Activated CD8-positive, alpha-beta memory T cell treated with anti-CD3 and anti-CD28 coated beads for 24 hours (primary cell): ENCODE results near the gene RAD9A.

Experiments
- DNase-seq: peaks from one replicate; pipeline ENCODE4 v3.0.0-alpha.2; 2020

RAD9A gene

DNA sequence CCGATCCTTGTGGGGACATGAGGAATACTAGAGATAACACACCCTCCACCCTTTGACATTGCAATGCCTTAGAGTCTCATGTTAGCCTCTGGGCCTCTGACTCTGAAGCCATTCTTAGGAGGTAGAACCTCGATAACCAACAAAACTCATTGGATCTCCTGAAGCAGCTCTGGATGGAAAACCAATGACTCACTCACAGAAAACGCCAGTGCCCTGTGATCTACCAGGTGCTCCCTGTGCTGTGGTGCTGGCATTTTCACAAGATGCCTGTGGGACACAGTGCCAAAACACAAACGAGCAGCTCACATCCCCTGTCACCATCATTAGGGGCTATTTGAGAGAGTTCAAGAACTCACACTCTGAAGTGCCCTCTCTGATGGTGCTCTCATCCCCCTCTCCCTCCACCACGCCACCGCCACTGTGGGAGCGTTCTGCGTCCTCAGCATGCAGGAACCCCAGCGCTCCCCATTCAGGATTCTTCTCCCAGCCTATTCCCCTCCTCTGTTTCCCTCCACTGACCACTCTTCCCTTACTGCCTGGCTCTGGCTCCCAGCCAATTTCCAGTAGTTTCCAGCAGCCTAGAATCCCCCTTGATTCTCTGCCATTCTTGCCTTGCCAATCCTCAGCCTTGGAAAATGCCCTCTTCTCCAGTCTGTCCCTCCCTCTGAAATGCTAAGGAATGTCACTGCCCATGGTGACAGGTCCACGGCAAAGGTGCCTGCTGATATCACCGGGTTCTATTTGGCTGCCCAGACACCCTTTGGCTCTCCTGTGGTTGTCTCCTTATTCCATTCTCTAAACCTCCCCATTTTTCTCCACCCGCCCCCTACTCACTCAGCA, 33.7 kb upstream of the RAD9A start:
- DNase-seq, result no peak

DNA sequence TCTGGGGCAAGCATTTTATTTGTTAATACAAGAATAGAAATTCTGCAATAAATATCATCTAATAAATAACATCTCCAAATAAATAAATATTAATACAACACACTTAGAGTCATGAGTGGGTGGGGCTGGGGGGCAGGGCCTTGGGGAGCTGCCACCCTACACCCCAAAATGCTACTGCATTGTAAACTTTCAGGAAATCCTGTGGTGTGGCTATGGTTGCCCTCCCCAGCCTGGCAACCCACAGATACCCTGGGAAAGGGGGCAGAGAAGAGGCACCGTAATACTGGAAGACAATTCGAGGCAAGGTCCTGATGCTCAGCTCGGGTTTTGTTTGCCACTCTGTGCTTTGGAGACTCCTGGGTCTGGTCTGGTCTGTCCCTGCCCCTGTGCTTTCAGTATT, 27.6 kb upstream of the RAD9A start:
- DNase-seq, result no peak

DNA sequence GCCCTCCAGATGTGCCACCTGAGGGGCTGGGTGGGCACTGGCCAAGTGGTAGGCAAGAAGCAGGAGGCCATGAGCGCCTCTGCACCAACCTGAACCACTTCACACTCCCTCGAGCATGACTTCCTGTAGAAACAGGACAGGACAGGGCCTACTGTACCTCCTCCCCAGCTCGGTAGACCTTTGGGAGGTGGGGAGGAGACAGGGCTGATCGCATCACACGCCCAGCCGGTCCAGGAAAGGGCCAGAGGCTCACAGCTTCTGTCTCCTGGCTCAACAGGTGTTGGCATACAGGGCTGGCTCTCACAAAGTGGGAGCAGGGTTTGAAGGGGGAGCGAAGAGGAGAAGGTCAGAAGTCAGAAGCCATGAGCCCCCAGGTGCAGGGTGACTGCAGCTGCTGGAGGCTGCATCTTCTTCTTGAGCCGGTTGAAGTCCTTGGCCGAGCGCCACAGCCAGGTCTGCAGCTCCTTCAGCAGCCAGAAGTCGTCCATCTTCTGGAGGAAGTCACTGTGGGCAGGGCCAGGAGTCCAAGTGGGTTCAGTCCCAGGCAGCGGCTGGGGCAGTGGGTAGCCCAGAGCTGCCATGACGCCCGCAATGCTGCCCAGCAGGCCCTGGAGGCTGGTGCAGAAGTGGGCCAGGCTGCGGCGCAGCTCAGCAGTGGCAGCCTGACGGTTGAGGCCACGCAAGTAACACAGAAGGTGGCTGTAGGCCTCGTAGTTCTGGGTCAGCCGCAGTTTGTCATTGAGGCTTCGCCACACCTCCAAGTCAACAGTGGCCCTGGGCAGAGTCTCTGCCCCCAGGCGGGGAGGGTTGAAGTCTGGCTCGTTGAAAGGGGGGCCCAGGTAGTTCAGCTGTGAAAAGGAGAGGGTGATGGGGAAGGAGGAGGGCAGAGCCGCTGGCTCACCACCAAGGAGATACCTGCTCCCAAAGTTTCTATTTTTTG, 26.7 kb upstream of the RAD9A start:
- peak; percentile 51 for DNase-seq

DNA sequence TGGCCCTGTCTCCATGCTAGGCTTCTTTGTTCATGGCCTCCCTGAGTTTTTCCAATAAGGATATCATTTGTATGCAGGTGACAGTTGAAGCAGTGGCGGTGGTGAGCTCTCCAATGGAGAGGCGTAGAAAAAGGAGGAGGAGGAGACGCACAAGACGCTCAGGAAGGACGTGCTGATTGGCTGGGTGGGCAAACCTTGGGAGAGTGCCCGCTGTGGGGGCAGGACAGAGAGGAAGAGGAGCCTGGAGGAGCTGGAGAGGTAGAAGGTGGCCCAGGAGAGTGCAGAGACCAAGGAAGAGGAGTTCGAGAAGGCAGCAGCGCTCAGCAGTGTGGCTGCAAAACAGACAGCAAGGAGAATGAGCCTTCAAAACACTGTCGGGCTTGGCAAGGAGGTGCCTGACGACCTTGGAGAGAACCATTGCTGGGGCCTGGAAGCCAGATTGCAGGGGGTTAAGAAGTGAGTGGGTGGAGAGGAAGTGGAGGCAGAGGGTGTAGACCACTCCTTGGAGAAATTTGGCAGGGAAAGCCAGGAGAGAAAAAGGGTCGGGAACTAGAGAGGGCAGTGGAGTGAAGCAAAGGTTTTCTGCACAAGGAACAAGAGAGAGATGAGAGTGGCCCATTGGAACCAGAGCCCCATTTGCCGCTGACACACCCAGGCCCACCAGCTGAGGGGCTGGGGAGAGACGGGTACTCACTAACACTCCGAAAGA, 25.9 kb upstream of the RAD9A start:
- no peak for DNase-seq

DNA sequence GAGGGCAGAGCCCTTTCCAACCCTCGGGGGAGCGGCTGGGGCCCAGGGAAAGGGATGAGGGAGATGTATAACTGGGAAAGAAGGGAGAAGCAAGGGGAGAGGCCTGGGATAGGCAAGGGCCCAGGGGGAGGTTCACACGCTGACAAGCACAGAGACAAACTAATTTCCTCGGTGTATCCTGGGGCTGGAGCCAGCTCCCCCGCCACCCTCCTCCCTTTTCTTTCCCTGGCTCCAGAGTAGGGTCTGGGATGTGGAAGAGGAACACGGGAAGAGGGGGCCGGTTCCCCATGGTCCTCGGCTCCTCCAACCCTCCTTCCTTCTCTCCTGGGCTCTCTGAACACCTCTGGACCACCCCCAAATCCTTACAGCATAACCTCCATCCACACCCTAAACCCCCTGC, 25.2 kb upstream of the RAD9A start:
- no peak for DNase-seq

DNA sequence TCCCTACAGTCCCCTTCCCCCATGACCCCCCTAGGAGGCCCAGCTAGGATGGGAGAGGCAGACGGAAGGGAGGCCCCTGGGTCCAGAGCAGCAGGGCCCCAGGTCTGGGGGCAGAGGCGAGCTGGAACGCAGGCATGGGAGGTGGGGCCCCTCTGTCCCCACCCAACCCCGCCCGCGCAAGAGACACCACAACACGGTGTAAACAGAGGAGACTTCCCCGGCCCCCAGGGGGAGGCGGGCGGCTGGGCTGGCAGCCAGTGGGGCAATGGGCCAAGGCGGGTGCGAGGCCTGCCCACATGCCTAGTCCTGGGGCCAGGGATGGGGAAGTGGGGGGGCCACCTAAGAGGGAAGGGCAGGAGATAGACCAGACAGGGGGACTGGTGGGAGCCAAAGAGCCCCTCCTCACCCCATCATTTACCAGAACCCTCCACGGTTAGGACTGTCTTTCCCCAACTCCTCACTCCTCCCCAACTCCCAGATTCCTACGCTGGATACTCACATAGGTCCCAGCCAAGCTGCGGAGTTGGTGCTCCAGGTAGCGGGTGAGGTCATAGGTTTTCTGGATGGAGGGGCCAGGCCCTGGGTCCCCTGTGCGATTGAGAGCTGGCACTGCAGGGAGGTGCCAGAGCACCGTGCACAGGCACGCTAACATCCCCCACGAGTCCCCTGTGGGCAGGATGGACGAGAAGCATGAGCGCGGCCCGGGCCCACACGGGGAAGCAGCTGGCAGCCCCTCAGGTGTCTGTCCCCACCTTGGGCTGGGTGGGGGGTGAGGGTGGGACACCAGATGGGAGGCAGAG, 24.6 kb upstream of the RAD9A start:
- no peak for DNase-seq

DNA sequence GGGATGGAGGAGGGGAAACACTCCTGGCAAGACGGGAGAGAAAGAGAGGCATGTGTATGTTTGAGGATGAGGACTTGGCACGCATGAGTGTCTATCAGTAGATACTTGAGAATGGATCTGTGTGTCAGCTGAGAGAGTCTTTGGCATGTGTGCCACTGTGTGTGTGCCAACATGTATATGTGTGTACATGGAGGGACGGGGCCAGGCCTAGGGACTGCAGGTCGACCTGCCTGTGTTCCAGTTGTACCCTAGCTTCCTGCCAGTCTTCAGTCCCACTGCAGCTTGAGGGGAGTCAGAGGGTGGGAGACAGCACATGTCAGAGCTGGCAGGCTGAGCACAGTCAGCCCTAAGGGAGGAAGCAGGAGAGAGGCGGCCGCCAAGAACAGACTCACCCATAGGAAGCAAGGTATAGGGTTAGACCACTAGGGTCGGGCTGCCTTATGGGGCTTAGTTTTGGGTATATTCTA, 24.0 kb upstream of the RAD9A start:
- no peak for DNase-seq

DNA sequence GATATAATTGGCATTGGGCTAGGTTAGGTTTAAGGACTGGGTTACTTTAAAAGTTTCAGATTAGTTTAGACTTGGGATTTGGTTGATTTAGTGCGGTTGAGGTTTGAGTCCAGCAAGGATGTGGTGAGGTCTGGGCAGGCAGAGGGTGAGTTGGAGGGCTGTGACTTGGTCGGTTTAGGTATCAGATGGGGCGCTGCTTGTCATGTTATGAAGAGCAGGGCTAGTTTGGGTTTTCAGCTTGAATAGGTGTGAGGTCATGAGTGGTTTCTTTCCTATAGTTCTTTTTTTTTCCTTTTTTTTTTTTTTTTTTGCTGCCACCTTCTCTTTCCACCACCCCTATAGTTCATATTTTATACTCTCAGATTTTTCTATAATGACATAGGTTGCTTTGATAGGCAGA, 23.2 kb upstream of the RAD9A start:
- no peak for DNase-seq

DNA sequence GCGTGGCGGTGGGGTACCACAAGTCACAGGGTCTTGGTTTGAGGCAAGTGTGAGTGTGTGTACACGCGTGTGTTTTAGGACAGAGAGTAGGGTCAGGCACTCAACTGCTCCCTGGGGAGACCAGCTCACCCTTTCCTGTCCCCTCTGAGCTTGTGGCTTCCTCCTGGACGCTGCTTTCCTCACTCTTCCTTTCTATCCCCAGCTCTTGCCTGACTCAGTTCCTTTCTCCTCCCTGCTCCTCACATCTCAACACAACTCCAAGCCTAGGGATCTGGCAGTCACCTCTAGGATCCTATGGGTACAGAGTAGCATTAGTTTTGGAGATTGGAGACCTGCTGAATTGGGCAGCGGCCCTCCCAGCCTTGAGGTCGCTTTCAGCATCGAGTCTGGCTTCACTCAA, 22.5 kb upstream of the RAD9A start:
- DNase-seq, result no peak

DNA sequence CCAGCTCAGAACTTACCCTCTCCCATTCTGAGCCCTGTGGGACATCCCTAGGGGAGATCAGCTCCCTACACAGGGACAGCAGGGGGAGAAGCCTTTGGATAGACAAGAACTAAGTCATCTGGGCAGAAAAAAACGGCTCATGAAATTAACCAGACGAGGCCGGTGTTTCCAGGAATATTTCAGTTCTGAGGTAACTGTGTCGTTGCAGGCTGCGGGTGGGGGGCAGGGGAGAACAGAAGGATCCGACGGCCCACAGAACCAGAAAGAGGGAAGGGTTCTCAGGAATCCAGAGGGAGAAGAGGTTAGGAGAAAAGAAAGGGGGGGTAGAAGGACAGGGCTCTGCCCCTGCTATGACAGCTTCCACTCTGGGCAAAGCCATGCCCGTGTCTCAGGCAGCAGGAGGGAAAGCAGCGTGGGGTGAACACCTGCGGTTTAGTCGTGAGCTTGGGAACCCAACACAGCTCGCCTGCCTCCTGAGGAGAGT, 21.9 kb upstream of the RAD9A start:
- DNase-seq, result no peak

DNA sequence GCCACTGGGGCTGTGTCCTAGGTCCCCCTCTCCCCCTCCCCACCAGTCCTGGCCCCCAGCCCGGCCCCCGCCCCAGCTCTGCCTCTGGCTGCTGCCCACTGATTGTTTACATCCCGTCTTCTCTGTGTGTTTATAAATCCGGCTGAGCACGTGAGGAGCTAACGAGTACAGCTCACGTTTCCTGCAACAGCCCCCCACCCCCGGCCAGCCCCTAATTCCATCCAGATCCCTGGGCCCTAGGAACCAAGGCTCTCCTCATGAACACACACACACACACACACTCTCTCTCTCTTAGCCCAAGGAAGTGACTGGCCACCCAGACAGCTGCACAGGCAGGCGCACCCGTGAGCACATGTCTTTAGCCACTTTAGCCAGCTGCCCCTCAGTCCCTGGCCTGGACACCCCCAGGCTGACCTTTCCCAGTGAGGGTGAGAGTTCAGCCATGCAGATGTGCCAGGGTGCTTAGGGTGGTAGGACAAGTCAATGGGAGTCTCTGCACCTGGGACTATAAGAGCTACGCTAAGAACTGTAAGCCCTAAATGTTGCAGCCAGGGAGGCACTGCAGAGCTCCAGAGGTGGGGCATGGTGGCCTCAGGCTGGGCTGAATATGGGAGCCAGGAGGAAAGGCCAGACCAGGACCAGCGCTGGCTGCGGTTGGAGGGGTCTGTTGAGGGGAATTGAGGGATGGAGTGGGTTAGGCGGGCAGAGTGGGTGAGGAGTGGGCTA, 21.3 kb upstream of the RAD9A start:
- DNase-seq, result no peak

DNA sequence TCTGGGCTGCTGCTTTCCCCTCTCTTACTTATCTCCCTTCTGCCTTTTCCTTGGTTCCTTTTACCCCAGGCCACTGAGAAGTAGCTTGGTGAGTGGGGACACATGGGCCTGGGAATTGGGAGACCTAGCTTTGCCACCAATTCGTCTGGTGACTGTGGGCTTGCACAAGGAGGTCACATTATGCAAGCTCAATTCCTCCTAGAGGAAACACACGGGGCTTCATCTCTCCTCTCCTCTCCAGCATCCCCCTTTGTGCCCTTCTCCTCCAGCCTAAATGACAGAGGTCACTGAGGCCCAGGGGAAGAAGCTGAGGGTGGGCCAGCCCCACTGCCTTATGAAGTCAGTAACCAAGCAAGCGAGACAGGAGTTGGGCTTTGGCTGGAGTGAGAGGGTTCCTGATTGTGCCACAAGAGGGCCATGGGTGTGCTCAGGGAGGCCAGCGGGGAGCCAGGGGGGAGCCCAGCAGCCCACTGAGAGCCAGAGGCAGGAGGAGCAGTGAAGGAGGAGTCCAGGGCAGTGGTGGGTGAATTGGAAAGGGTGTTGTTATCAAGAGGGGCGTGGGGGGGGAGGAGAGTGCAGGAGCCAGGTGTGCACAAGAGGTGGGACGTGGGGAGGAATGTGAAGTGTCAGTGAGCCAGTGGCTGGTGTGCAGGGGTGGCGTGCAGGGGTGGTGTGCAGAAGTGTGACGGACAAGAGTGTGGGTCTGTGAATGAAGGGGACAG, 20.4 kb upstream of the RAD9A start:
- DNase-seq, result no peak

DNA sequence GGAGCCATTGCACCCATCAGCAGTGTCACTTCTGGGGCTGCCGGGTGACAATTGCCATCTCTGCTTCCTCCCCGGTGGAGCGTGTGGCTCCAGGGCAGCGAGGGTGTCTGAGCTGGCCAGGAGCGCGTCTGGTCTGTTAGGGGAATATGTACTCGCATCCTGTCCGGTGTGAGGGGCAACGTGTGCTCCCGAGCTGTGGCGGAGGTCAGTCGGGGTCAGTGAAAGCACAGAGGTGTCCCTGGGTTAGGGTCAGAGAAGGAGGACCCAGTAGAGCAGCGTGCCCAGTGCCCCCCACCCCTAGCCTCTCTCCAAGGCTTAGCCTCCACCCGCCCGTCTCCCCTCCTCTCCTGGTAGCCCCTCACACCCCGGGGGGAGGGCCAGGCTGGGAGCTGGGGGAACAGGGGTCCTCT, 19.9 kb upstream of the RAD9A start:
- DNase-seq, result no peak

DNA sequence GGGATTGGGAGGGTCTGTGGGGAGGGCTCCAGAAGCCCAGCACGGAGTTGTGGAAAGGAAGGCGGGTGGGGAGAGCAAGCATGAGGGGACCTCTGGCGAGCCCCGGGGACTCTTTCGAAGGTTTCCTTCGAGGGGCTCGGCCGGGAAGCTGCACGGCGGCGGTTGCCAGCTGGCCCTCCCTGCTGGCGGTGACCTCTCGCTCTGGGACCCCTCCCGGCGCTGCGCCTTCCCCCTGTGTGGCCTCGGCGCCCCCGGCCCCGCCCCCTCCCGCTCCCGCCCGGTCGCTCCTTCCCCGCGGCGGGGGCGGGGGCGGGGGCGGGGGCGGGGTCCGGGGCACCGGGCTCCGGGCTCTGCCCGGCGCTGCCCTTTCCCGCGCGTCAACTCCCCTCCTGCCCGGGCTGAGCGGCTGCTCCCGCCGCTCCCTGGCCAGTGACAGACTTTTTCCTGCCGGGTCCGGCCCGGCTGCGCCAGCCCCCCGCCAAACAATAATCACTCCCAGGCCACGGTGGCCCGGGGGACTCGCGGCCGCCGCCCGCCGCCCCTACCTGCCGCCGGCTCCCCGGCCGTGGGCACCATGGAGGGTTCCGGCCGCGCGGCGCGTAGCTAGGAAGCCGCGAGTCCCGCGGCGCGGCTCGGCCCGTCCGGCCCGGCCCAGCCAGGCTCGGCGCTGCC, 19.3 kb upstream of the RAD9A start:
- no peak for DNase-seq

DNA sequence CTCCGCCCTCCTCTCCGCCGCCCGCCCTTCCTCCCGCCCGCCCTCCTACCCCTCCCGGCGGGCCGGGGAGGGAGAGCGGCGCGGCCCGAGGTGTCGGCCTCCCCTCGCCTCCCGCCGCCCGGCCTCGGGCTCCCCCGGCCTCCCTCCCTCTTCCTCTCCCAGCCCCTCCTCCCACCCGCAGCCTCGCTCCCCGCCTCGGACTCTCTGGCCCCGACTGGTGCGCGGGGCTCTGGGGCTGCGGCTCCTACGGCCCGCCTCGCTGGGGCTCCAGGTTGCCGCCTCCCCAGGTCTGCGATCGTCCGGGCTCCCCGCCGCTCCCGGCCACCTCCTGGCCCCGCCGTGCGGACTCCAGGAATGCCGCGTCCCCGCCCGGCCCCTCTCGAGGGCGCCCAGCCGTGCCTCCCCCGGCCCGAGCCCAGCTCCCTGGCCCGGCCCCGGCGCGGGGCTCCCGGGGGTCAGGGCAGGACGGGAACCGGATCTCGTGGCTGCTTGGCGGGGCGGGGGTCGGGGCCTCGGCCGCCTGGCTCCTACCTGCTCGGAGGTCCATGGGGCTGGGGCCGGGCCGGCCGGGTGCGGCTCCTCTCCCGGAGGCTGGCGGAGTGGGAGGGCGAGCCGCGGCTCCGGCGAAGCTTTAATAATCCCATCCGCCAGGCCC, 18.7 kb upstream of the RAD9A start, which contains the start of gene CLCF1:
Gene CLCF1 (minus strand): TSS at position 606 of the 655 bp plus-strand sequence. CDS start 59 bp downstream, at position 547.
- DNase-seq, result no peak

DNA sequence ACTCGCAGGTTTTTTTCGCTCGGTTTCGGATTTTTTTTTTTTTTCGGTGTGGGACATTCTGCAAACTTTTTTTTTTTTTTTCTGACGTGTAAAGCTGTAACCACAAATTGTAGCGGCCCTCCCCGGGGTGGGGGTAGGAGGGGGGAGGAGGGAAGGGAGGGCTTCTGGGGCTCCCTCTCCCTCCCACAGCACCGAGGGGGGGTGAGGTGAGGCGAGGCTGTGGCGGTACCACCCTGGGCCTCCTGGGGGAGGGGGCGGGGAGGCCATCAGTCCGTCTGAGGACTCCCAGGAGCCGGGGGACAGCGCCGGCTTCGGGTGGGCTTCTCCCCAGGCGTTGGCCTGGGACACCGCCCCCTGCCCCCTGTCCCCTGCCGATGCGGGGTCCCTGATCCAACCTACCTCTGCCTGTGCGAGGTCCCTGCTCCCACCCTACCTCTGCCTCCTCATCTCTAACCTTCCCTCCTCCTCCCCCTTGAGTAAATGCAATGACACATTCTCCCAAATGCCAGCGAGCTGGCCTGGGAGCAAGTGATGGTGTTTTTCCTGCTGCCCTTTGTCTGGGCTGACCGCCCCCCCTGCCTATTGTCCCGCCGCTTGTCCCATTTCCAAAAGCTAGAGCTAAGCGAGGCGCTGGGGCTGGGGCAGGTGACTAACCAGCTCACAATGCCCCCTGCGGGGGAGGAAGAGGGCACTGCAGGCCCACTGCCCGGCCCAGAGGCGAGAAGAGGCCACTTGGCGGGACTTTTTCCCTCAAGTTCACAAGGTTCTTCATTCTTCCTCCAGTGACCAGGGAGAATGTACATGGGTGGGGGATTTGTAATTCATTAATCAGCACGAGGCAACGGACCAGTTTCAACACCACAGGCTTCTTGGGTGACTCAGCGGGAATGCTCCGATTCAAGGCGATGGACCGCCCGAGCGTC, 17.9 kb upstream of the RAD9A start:
- DNase-seq, result peak; percentile 76

DNA sequence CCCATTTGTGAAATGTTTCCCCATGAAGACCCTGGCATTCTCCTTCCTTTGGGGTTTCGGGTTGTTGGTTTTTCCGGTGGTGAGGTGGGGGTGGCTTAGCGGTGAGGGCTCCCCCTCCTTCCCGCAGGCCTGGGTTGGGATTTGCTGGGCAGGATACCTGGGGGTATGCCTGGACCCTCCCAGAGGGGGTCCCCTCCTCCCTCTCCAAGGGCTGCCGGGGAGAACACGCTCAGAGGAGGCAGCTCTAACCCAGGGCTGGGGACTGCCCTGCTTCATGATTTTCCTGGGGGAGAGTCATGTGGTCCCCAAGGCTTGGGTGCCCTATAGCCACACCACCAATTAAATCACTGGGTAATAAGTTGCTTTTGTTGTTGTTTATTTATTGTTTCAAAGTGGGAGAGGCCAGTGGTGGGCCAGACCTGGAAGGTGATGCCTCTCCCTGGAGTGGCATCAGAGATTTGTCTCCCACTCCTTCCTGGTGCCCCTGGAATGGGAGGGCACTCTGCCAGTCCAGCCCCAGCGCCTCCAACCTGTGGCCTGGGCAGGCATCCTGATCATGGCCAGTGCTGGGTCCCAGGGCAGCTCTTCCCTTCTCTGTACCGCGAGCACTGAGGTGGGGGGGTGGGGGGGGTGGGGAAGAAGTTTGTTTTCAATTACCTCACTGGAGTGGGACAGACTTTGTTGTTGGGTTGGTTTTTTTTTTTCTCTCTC, 17.1 kb upstream of the RAD9A start:
- no peak for DNase-seq
